ENCODE measurements around the gene MAMDC4.
"Not testable (repeated sequence)": the region's sequence is repeated elsewhere in the genome, so short reads cannot be mapped to it uniquely, and the experiment has no call there.

Gene MAMDC4

DNA sequence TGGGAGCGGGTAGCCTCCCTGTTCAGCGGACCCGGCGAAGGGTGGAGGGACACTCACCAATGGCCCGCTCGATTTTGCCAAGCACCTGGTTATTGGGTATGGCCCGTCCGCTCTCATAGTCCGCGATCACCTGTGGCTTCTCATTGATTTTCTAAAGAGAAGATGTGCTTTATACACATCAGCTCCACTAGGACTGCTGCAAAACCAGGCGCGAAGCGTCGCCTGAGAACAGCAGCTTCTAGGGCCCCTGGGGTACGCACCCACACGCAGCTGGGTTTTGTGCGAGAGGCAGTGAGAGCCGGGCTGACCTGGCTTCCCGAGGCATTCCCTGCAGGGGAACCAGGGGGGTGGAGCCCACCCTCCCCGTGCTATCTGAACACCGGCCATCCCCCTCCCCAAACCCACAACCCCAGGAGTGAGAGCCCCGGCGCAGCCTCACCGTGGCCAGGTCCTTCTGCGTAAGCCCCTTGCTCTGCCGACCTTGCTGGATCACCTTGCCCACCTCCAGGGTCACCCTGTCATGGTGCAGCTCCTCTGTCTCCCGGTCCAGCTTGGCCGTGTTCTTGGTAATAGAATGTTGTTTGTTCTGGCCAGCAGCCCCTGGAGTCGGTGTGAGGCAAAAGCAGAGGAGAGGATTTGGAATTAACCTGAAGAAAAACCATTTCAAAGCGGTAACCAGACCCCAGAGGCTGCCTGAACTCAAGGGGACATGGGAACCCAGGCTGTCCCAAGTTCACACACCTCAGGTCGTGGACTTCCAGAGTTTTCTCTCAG lies 10.9 kb downstream of the MAMDC4 start:
- DNase-seq: no peak

GRCh38 chr9:136863623-136864273 lies 11.6 kb downstream of the MAMDC4 start:
- DNase-seq: no peak

DNA sequence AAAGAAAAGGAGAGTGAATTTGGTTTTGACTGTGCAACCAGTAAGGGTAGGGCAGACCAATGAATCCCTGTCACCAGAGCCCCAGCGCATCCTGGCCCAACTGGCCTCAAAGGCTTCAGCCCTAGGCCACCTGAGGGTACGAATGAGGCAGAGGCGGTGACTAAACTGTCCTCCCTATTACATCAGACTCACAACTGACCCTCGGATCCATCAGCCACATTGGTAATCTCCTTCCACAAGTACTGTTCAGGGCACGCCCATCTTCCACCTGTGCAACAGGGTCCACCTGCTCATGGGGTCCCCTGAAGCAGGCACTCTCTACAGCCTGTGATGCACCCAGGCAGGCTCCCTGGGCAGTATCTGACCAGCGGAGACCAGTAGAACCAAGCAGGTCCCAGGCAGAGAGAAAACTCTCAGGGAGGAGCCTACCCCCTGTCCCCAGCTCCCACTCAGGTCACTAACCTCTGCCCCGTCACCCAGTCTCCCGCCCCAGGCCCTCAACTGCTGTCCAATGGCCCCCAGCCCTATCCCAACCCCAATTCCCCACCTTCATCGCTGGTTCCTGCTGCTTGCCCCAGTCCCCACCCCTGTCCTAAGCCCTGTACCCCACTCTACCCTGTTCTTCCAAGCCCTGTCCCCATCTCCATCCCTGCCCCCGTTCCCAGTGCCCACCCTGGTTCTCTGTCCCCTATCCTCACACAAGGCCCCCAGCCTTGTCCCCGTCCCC lies 13.1 kb downstream of the MAMDC4 start:
- no peak for DNase-seq

DNA sequence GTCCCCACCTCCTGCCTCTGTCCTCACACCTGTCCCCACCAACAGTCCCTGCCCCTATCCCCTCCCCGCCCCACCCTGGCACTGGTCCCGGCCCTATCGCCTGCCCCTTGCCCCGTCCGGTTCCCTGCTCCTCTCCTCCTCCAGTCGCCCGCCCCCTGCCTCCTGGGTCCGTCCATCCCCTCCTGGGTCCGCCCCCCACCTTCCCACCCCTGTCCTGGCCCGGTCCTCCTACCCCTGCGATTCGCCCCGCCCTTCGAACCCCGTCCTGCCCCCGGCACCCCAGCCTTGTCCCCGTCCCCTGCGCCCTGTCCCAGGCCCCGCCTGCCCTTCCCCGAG lies 13.6 kb downstream of the MAMDC4 start:
- no peak for DNase-seq

- not testable (repeated sequence) for DNase-seq
These were observed 14.8 kb downstream of the MAMDC4 start for GRCh38 chr9:136866898-136867421.

DNA sequence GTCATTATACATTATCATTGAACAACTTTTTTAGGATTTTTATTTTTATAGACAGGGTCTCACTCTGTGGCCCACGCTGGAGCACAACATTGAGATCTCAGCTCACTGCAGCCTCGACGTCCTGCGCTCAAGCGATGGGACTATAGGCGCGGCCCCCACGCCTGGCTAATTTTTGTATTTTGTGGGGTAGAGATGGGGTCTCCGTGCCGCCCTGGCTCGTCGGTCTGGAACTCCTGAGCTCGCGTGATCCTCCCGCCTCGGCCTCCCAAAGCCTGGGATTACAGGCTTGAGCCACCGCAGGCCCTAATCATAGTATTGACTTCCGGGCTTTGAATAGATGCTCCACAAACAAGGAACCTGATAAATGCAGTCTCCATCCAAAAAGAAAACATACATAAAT lies 15.3 kb downstream of the MAMDC4 start:
- no peak for DNase-seq

GRCh38 chr9:136867917-136868316 lies 15.8 kb downstream of the MAMDC4 start:
- no peak for DNase-seq

DNA sequence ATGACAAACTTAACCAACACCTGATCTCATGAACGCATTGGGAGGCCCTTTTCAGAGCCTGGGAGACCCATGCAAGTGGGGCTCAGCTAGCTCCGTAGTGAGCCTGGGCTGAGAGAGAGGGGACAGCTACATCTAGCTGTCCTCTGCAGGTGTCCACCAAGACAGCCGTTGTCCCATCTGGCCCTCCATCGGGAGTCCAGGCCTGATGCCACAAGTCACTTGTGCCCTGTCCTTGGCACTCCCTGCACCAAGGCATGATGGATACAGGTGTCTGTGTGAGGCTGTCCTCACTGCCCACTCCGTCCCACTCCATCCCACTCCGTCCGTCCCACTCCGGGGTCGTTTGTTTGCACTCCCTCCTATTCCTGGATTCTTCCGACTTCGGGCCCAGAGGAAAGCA lies 16.5 kb downstream of the MAMDC4 start:
- DNase-seq: no peak

GRCh38 chr9:136869611-136870010 lies 17.5 kb downstream of the MAMDC4 start:
- DNase-seq: not testable (repeated sequence)

DNA sequence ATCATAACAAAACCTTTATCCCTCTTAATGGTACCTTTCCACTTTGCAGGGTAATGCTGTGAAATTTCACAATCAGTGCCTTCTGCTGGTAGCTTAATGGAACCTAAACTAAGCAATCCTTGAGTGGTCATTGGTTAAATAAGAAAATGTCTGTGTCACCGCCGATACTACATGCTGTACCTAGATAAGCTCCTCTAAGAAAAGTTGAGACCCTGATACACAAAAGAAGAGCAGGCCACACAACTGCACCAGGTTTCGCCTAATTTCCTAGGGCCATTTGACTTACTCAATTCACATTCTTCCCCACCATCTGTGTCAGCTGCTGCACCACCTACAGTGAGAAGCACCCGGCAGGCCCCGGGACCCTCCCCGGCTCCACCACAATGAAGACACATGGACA lies 23.0 kb downstream of the MAMDC4 start:
- no peak for DNase-seq

GRCh38 chr9:136876476-136876875 lies 24.3 kb downstream of the MAMDC4 start:
- DNase-seq: no peak

- DNase-seq: no peak
These were observed 28.5 kb downstream of the MAMDC4 start for GRCh38 chr9:136880651-136881050.

GRCh38 chr9:136881691-136882108 lies 29.6 kb downstream of the MAMDC4 start:
- DNase-seq: peak; percentile 48

DNA sequence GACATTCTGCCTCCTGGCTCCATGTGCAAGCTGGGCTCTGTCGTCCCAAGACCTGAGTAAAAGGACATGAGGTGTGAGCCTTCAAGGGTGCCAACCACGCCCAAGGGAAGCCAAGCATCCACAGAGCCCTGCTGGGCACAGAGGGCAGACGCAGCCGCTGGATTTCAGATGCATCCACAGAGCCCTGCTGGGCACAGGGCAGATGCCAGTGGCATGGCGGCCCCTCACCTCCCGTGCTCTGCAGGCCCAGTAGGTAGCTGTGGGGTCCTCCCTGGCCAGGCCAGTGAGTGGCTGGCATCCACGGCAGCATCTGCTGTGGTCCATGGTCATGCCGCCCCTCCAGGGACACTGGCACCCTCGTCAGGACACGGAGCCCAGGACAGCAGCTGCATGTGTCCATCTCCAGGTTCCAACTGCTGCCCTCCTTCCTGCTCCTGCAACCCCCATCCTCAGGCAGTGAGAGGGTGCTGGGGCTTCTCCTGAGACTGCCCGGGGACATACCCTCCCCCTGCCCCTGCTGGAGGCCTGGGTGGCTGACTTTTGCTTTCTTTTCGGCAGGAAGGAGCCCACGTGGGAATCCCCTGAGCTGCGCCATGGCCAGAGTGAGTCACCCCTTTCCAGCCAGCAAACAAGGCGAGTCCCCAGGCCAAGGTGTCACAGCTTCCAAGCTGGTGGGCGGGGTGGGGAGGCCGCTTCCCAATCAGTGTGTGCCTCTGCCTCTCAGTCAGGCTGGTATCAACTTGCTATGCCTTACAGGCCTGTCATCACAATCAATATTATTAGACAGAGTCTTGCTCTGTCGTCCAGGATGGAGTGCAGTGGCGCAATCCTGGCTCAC lies 30.2 kb downstream of the MAMDC4 start:
- DNase-seq: peak; percentile 91

- not testable (repeated sequence) for DNase-seq
These were observed 30.8 kb downstream of the MAMDC4 start for GRCh38 chr9:136882947-136883283.

- DNase-seq: not testable (repeated sequence)
These were observed 31.5 kb downstream of the MAMDC4 start for GRCh38 chr9:136883670-136884069.

DNA sequence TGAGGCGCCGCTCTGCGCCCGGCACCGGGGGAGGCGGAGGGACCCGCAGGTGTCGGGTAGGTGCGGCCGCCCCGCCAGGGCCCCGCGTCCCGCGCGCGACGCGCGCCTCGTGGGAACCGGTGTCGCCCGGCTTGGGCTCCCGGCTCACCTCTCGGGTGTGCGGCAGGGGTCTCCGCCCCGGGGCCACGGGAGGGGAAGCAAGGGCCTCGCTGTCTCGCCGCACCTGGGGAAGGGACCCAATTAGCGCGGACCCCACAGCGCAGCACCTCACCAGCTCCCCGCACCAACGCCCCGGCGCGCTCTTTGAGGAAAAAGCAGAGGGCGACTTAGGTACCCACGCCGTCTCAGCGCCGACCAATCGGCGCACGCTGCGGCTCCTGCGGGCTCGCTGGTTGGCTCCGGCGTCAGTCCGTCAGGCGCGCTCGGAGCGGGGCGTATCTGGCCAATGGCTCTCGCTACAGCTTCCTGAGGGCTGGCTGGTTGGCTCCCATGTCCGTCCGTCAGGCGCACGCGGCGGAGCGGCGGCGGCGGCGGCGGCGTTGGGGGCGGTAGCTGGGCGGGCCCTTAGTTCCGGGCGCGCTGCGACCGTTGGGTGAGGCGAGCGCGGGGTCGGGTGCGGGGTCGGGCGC lies 33.9 kb downstream of the MAMDC4 start, which contains the start of gene TRAF2:
TRAF2 (plus strand) TSS at position 567 of the 629 bp plus-strand sequence. CDS start 12,225 bp downstream, outside the sequence.
- peak; percentile 98 for DNase-seq

DNA sequence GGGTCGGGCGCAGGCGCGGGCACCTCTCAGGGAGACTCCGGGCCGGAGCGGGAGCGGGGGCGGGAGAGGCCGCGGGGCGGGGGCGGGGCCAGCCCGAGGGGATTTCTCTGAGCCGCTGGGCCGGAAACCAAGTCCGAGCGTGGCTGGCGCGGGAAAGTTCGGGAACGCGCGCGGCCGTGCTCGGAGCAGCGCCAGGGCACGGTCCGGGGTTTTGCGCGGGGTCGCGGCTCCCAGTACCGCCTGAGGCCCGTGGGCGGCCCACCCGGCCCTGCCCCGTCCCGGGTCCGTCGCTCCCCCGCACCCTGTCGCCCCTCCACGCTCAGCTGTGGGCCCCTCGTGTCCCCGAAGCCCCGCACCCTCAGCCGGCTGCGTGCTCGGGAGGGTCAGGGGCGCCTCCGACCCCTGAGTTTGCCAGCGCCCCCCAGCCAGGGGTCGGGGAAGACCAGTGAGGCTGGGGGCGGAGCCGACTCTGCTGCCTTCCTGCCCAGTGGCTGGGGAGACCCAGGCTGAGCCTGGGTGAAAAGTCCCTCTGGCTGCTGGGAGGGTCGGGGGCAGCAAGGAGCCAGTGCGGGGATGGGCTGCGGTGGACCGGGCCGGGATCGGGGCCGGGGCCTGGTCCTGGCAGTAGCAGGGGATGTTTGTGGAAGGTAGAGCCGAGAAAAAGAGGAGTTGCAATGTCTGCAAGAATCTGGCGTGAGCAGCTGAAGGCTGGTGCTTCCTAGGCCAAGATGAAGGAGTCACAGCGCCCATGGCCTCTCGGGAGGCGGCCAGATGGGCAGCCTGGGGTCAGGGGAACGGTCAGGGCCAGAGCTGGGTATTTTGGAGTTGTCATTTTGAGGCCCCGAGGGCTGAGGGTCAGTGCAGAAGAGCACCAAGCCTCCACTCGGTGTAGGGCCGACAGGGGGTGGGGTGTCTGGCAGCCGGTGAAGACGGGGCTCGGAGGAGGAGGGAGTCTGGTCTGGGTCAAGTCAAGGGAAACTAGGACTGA lies 34.8 kb downstream of the MAMDC4 start:
- DNase-seq: peak; percentile 28

DNA sequence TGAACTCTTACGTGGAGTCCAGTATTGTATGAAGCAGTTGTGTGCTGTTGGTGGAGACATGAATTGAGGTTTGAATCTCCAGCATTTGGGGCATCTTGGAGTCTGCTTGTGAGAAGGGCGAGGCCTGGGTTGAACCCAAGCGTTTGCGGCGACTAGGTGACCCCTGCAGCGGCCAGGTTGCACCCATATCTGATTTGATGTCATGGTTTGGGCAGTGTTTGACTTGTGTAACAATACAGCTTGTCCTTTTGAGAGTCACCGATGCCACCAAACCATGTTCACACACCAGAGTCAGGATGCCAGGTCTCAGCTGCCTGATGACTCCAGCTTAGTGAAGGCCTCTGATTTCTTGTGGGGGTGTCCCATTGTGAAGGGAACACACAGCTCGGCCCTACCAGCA lies 36.3 kb downstream of the MAMDC4 start:
- no peak for DNase-seq

- DNase-seq: no peak
These were observed 37.7 kb downstream of the MAMDC4 start for GRCh38 chr9:136889858-136890257.

DNA sequence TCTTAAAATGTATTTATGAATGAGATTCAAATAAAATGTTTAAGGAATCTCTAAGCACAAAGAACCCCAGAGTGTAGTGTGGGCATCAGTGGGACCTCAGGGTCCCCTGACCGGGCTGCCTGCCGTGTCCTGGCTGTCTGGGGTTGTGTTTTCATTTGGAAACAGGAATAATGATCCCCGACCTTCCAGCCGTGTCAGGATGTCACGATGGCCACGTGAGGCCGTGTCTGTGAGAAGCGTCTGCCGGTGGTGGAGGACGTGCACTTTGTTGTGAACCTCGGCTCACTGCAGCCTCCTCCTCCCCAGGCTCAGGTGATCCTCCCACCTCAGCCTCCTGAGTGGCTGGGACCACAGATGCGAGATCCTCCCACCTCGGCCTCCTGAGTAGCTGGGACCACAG lies 38.5 kb downstream of the MAMDC4 start:
- no peak for DNase-seq

Data from CD4-positive, alpha-beta T cell treated with Interleukin-21 for 1 hour (primary cell).